ENCODE data around the gene PRIM2.
"Not testable (repeated sequence)": the region's sequence is repeated elsewhere in the genome, so short reads cannot be mapped to it uniquely, and the experiment has no call there.

The PRIM2 gene

GRCh38 chr6:57419341-57419740, 101.9 kb downstream of the PRIM2 start:
- not testable (repeated sequence) for H2AFZ ChIP-seq (ENCODE audit: low read length); H3K9ac ChIP-seq (ENCODE audit: low read depth, low read length, poor library complexity, severe bottlenecking); H3K36me3 ChIP-seq (ENCODE audit: insufficient read depth, low read length); H3K4me3 ChIP-seq (ENCODE audit: low read length, poor library complexity, severe bottlenecking); H3K9me3 ChIP-seq (ENCODE audit: insufficient read depth, low read depth, low read length); H3K4me2 ChIP-seq (ENCODE audit: low read depth, low read length, poor library complexity, severe bottlenecking); H3F3A ChIP-seq (ENCODE audit: low read depth); H3K9me2 ChIP-seq (replicated peaks; ENCODE audit: low read depth, low read length); H3K79me2 ChIP-seq (ENCODE audit: insufficient read depth, low read length); H3K4me1 ChIP-seq (ENCODE audit: insufficient read depth, low read length, poor library complexity, severe bottlenecking); H4K20me1 ChIP-seq (ENCODE audit: insufficient read depth, low read length, poor library complexity, severe bottlenecking); H3K27me3 ChIP-seq (ENCODE audit: insufficient read depth, low read length, poor library complexity, severe bottlenecking)

GRCh38 chr6:57421503-57421902, 104.1 kb downstream of the PRIM2 start:
- H3K27me3 ChIP-seq (ENCODE audit: insufficient read depth, low read length, poor library complexity, severe bottlenecking): no peaks in the 10 kb centered on the region
- no peak overlapping the region for H3K4me3 ChIP-seq (ENCODE audit: low read length, poor library complexity, severe bottlenecking)
- no peak overlapping the region for H3K9ac ChIP-seq (ENCODE audit: low read depth, low read length, poor library complexity, severe bottlenecking)
- H3K9me2 ChIP-seq (replicated peaks; ENCODE audit: low read depth, low read length): no peaks in the 10 kb centered on the region
- no peaks in the 10 kb centered on the region; the same call in 1 of the 2 replicates for H3K36me3 ChIP-seq (ENCODE audit: insufficient read depth, low read length)
- no peaks in the 10 kb centered on the region for H4K20me1 ChIP-seq (ENCODE audit: insufficient read depth, low read length, poor library complexity, severe bottlenecking)
- no peak overlapping the region for H2AFZ ChIP-seq (ENCODE audit: low read length)
- no peaks in the 10 kb centered on the region for H3K9me3 ChIP-seq (ENCODE audit: insufficient read depth, low read depth, low read length)
- TF ChIP-seq EZH2phosphoT487 (IDR thresholded peaks at IDR 0.05; ENCODE audit: borderline replicate concordance): no peak
- TF ChIP-seq CTCF (conservative IDR thresholded peaks at IDR 0.05; ENCODE audit: low read length): no peak
- peaks cover 6% of the 10 kb centered on the region for H3K4me1 ChIP-seq (ENCODE audit: insufficient read depth, low read length, poor library complexity, severe bottlenecking)
- no peaks in the 10 kb centered on the region for H3F3A ChIP-seq (ENCODE audit: low read depth)
- no peak overlapping the region for H3K4me2 ChIP-seq (ENCODE audit: low read depth, low read length, poor library complexity, severe bottlenecking)
- H3K79me2 ChIP-seq (ENCODE audit: insufficient read depth, low read length): 0 out of 2 replicates have a peak, but pooled peaks cover 7% of the 10 kb centered on the region

GRCh38 chr6:57423468-57423867, 106.0 kb downstream of the PRIM2 start:
- Histone ChIP-seq H2AFZ (ENCODE audit: low read length) (no peak overlapping the region), H3K4me3 (ENCODE audit: low read length, poor library complexity, severe bottlenecking) (no peak overlapping the region), H3K4me1 (ENCODE audit: insufficient read depth, low read length, poor library complexity, severe bottlenecking) (peaks cover 6% of the 10 kb centered on the region), H3K9me3 (ENCODE audit: insufficient read depth, low read depth, low read length) (no peaks in the 10 kb centered on the region), H3K27me3 (ENCODE audit: insufficient read depth, low read length, poor library complexity, severe bottlenecking) (no peaks in the 10 kb centered on the region), H3K9ac (ENCODE audit: low read depth, low read length, poor library complexity, severe bottlenecking) (no peak overlapping the region), H3K36me3 (ENCODE audit: insufficient read depth, low read length) (no peaks in the 10 kb centered on the region; the same call in 1 of the 2 replicates), H4K20me1 (ENCODE audit: insufficient read depth, low read length, poor library complexity, severe bottlenecking) (no peaks in the 10 kb centered on the region), H3K9me2 (replicated peaks; ENCODE audit: low read depth, low read length) (no peaks in the 10 kb centered on the region), H3K4me2 (ENCODE audit: low read depth, low read length, poor library complexity, severe bottlenecking) (no peak overlapping the region), H3F3A (ENCODE audit: low read depth) (no peaks in the 10 kb centered on the region), H3K79me2 (ENCODE audit: insufficient read depth, low read length) (0 out of 2 replicates have a peak, but pooled peaks cover 7% of the 10 kb centered on the region)
- TF ChIP-seq CTCF (conservative IDR thresholded peaks at IDR 0.05; ENCODE audit: low read length): no peak
- TF ChIP-seq EZH2phosphoT487 (IDR thresholded peaks at IDR 0.05; ENCODE audit: borderline replicate concordance): no peak

GRCh38 chr6:57431742-57432141, 114.3 kb downstream of the PRIM2 start:
- peaks cover 11% of the 10 kb centered on the region; the same call in 1 of the 2 replicates for H3K79me2 ChIP-seq (ENCODE audit: insufficient read depth, low read length)
- H3K9me2 ChIP-seq (replicated peaks; ENCODE audit: low read depth, low read length); H3K36me3 ChIP-seq (ENCODE audit: insufficient read depth, low read length); H3F3A ChIP-seq (ENCODE audit: low read depth); H3K27me3 ChIP-seq (ENCODE audit: insufficient read depth, low read length, poor library complexity, severe bottlenecking); H3K4me3 ChIP-seq (ENCODE audit: low read length, poor library complexity, severe bottlenecking); H2AFZ ChIP-seq (ENCODE audit: low read length); H3K9me3 ChIP-seq (ENCODE audit: insufficient read depth, low read depth, low read length); H4K20me1 ChIP-seq (ENCODE audit: insufficient read depth, low read length, poor library complexity, severe bottlenecking); H3K9ac ChIP-seq (ENCODE audit: low read depth, low read length, poor library complexity, severe bottlenecking): not testable (repeated sequence)
- H3K4me2 ChIP-seq (ENCODE audit: low read depth, low read length, poor library complexity, severe bottlenecking): peak overlapping the region; percentile 13
- H3K4me1 ChIP-seq (ENCODE audit: insufficient read depth, low read length, poor library complexity, severe bottlenecking): peaks cover 51% of the 10 kb centered on the region
